GM21360 (cell line): Measurements from ENCODE around the gene SNRPF.

Experiments used
- ATAC-seq: cut with Tn5 transposase; IDR thresholded peaks from one replicate; pipeline ENCODE4 v1.9.1; 2021; ENCODE audit warnings: mild to moderate bottlenecking, moderate library complexity; ENCODE audit not compliant: unreplicated experiment

SNRPF gene

GRCh38 chr12:95859344-95859816, 628 bp downstream of the SNRPF start:
- ATAC-seq, result no peak

- no peak for ATAC-seq
These were observed 1.4 kb downstream of the SNRPF start for GRCh38 chr12:95859947-95860850.

GRCh38 chr12:95862038-95862437, 3.3 kb downstream of the SNRPF start:
- ATAC-seq, result no peak

GRCh38 chr12:95863337-95863736, 4.6 kb downstream of the SNRPF start:
- ATAC-seq, result no peak

GRCh38 chr12:95870897-95871296, 12.1 kb downstream of the SNRPF start:
- ATAC-seq, result no peak

- no peak for ATAC-seq
These were observed 15.7 kb downstream of the SNRPF start for GRCh38 chr12:95874452-95874851.

- ATAC-seq, result no peak
These were observed 18.9 kb downstream of the SNRPF start for GRCh38 chr12:95877622-95878021.

GRCh38 chr12:95880895-95881294, 22.1 kb downstream of the SNRPF start:
- ATAC-seq, result no peak

- no peak for ATAC-seq
These were observed 22.7 kb downstream of the SNRPF start for GRCh38 chr12:95881331-95881955.

- ATAC-seq, result no peak
These were observed 23.3 kb downstream of the SNRPF start for GRCh38 chr12:95882080-95882479.

- no peak for ATAC-seq
These were observed 24.1 kb downstream of the SNRPF start for GRCh38 chr12:95882873-95883272.

- no peak for ATAC-seq
These were observed 26.2 kb downstream of the SNRPF start for GRCh38 chr12:95884998-95885397.

GRCh38 chr12:95887311-95887710, 28.6 kb downstream of the SNRPF start:
- ATAC-seq, result no peak

GRCh38 chr12:95890958-95891357, 32.2 kb downstream of the SNRPF start:
- no peak for ATAC-seq

GRCh38 chr12:95896846-95897245, 38.1 kb downstream of the SNRPF start:
- no peak for ATAC-seq

GRCh38 chr12:95898081-95898480, 39.3 kb downstream of the SNRPF start:
- ATAC-seq, result no peak

- ATAC-seq, result no peak
These were observed 49.8 kb downstream of the SNRPF start for GRCh38 chr12:95908573-95908972.

- no peak for ATAC-seq
These were observed 51.1 kb downstream of the SNRPF start for GRCh38 chr12:95909871-95910270.
